Ovary (tissue), 9 donors: ENCODE measurements around the gene CTBP1. TPM values are rescaled to one million over a fixed set of nuclear protein-coding genes. Genes with fewer than 3 reads are reported as not detected.

Experiments used
- DNase-seq, 5 donors: peaks; one replicate each; pipeline ENCODE4 v3.0.0-alpha.2; 2019 to 2020
- H3K27ac ChIP-seq, 2 donors: fragments of 200-600 bp; one replicate each; pipeline versions ENCODE4 v1.5.1 to v1.8.0; 2019 to 2022
- H3K27me3 ChIP-seq: fragments of 200-600 bp; one replicate; pipeline ENCODE4 v1.8.0; 2022
- H3K36me3 ChIP-seq: fragments of 200-600 bp; sonication (generic); one replicate; pipeline ENCODE4 v1.5.1; 2019
- H3K4me1 ChIP-seq: one replicate; pipeline ENCODE4 v1.8.1; 2013; ENCODE audit warnings: mild to moderate bottlenecking, moderate library complexity; ENCODE audit not compliant: insufficient read depth
- H3K4me3 ChIP-seq: fragments of 200-600 bp; sonication (generic); one replicate; pipeline ENCODE4 v1.5.1; 2017
- H3K9me3 ChIP-seq, 2 donors: fragments of 200-600 bp in 1 of 2; sonication (generic) in 1 of 2; one replicate each; pipeline versions ENCODE4 v1.5.1 to v1.8.1; 2013 to 2019; ENCODE audit warnings: mild to moderate bottlenecking in 1 of 2, moderate library complexity in 1 of 2
- EP300 ChIP-seq: sonication (generic); formaldehyde crosslinking; IDR thresholded peaks from one replicate; pipeline ENCODE4 v1.6.1; 2017; ENCODE audit warnings: antibody characterized with exemption
- POLR2A ChIP-seq: fragments of 450-650 bp; IDR thresholded peaks from one replicate; pipeline ENCODE4 v1.6.1; 2017; ENCODE audit warnings: antibody characterized with exemption, mild to moderate bottlenecking, moderate library complexity
- WGBS, 3 donors: extraction: QIAGEN DNeasy Blood & Tissue Kit in 1 of 3; methylation state at CpG; one replicate each; pipeline versions ENCODE4 v1.1.5 to v1.1.7; 2013 to 2017; 5-methylcytosine and 5-hydroxymethylcytosine counted together
- intact Hi-C, 4 donors: fragments of 100-400 bp; cut with DNase I; formaldehyde crosslinking; loops; one replicate each; pipeline versions ENCODE4 v1.11.0 to v1.15.1; 2022 to 2023
- polyA plus RNA-seq, 2 donors: library from polyadenylated mRNA; stranded (reverse); fragments of 200-250 nt in 1 of 2; fragments of 350-450 nt in 1 of 2; fragmentation: Illumina TruSeq in 1 of 2; extraction: RNeasy Lipid Tissue Mini Kit (QIAGEN cat#74804) in 1 of 2; gene quantifications; one replicate each; pipeline ENCODE4 v1.2.3, GENCODE V29; 2013 to 2014
- total RNA-seq, 7 donors: library from RNA; depleted of rRNA in 2 of 7; stranded (reverse); fragments of >200 nt in 2 of 7; fragmentation: NEBNext Ultra II Directional in 3 of 7; extraction: Animal tissue kit (Norgen Biotek cat#: 25700) in 3 of 7; gene quantifications; one replicate each; pipeline versions ENCODE4 v1.1.0 to v1.2.4, GENCODE V29; 2016 to 2023
- TF ChIP-seq, protein P1 (sequence below), 3 donors: fragments of 450-650 bp in 2 of 3; fragments of 200-600 bp in 1 of 3; IDR thresholded peaks; one replicate each; pipeline versions ENCODE4 v1.5.1 to v1.8.0; 2016 to 2022; ENCODE audit warnings: antibody characterized with exemption in 3 of 3, mild to moderate bottlenecking in 1 of 3
- donor health status: DM: no; HTN: no; CAD: no; lungs with moderate emphysema.
- donor health status: DM: no; HTN: no; CAD: no.
- donor health status: Bipolar disorder and iron deficiency.
- donor health status: DM: yes; HTN: yes; CAD: no.
- donor health status: DM: no; HTN: no; CAD: no.
- donor health status: DM: yes; HTN: yes; CAD: no.

Gene CTBP1
- total and polyA plus RNA-seq, 9 donors, result 45.7 to 231 (median 141) TPM

DNA sequence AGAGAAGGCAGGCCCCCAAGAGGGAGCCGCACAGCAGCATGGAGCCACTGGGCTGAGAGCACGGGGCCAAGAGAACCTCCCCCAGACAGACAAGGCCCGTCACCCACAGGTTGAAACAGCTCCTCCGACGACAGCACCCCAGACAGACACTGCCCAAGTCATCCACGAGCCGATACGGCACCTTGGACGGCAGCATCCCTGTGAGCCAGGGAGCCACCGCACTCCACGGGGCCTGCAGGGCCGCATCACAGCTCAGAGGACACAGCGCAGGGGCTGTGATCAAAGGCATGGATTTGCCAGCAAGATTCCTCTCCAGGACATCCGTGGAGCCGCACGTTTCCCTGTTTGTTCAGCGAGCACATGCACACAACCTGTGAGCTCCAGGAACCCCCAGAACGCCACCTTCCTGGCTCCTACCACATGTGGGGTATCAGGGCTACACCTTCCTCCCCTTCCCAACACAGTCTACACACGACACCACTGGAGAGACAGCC lies 3.9 kb downstream of the CTBP1 start:
- TF ChIP-seq EP300 (no peak), POLR2A (no peak)
- TF ChIP-seq, protein P1, sequence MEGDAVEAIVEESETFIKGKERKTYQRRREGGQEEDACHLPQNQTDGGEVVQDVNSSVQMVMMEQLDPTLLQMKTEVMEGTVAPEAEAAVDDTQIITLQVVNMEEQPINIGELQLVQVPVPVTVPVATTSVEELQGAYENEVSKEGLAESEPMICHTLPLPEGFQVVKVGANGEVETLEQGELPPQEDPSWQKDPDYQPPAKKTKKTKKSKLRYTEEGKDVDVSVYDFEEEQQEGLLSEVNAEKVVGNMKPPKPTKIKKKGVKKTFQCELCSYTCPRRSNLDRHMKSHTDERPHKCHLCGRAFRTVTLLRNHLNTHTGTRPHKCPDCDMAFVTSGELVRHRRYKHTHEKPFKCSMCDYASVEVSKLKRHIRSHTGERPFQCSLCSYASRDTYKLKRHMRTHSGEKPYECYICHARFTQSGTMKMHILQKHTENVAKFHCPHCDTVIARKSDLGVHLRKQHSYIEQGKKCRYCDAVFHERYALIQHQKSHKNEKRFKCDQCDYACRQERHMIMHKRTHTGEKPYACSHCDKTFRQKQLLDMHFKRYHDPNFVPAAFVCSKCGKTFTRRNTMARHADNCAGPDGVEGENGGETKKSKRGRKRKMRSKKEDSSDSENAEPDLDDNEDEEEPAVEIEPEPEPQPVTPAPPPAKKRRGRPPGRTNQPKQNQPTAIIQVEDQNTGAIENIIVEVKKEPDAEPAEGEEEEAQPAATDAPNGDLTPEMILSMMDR (IDR thresholded peaks at IDR 0.05), result no peak
- Histone ChIP-seq H3K27ac (no peak overlapping the region), H3K4me1 (peaks cover 41% of the 10 kb centered on the region), H3K4me3 (no peak overlapping the region), H3K27me3 (no peaks in the 10 kb centered on the region), H3K9me3 (no peaks in the 10 kb centered on the region), H3K36me3 (no peaks in the 10 kb centered on the region)
- peak in 2 of 5 donors; percentile 15 to 31 for DNase-seq
- intact Hi-C loops, result loop anchor here (5.0 kb wide), 4 partner anchors 33 to 102 kb away; partner anchors contain the start of genes UVSSA (in 2 of the 4) and SPON2 (in 1 of the 4)
- WGBS, 3 donors, result 63 to 76% (median 72%) methylated on average over 18 to 19 of the region's 19 CpGs

DNA sequence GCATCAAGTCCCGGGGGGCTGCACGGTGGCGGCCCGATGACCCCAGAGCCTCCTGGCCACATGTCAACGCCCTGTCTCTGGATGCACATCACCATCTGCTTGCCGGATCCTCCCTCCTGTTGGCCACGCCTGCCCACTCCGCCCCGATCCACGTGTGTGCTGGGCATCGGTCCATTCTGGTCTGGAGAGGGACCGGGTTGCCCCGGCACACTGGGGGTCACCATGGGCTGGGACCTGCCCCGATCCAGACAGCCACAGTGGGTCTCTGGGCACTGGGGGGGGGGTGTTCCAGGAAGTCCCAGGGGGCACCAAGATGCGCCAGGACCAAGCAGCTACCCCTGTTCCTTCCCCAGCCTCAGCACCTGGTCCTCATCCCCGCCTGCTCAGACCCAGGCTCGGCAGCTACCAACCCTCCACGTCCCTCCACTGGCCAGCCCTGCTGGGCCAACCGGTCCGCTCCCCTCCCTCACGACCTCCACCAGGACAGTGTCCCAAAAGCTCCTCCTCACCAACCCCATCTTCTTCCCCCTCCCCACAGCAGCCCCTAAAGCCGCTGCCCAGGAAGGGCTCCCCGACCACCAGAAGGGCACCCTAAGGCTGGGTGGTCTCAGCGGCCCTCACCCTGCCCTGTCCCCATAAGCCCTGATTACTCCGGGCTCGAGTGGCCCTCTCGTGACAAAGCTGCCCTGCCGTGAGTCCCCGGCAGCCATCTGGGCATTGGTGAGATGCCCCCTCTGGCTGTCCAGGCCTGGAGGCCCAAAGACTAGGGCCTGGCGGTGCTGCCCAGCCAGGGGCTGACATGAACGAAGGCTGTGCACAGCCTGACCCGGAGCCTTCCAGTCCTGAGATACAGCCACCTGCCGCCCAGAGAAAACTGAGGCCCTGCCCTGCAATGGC lies 4.6 kb downstream of the CTBP1 start:
- DNase-seq, result peak; percentile 17 to 51 (median 30)

DNA sequence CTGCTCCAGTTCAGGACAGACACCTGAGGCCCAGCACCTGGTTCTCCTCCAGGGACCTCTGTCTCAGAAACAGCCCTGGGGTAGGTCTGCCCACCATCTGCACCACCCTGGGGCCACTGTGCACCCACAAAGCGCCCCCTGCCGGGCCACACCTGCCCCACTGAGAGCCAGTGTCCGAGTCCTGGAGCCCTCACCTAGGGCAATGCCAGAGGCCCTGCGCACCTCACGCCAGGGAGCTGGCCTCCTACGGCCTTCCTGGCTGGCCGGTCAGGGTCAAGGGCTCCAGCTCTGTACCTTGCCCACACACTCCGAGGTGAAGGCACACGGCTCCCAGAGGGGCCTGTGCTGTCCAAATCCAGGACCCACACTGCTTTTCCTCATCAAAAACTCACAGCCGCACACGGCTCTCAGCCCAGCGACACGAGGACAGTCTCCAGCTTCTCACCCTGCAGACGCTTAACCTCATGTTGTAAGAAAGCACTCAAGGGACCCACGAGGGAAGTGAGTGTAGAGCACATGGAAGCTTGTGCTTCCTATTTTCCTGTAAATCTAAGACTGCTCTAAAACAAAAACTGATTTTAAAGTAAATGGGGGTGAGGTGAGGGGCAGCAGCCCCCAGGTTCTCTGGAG lies 5.4 kb downstream of the CTBP1 start:
- Histone ChIP-seq H3K9me3 (no peaks in the 10 kb centered on the region), H3K4me1 (peaks cover 39% of the 10 kb centered on the region), H3K27ac (no peak overlapping the region), H3K4me3 (no peak overlapping the region), H3K27me3 (no peaks in the 10 kb centered on the region), H3K36me3 (no peaks in the 10 kb centered on the region)
- TF ChIP-seq EP300 (no peak), POLR2A (no peak)
- TF ChIP-seq, protein P1 (IDR thresholded peaks at IDR 0.05), result no peak
- peak in 3 of 5 donors; percentile 5 to 22 (median 18) for DNase-seq
- WGBS, 3 donors, result 64 to 68% (median 65%) methylated on average over 15 of the region's 15 CpGs
- intact Hi-C loops, result no loop called here

More for the DNA sequence above, 4.6 kb downstream of the CTBP1 start:
- no peak overlapping the region for H3K27ac ChIP-seq
- no peak for TF ChIP-seq POLR2A
- 59 to 68% (median 60%) methylated on average over 33 of the region's 33 CpGs for WGBS, 3 donors
- intact Hi-C loops, result no loop called here
- H3K4me1 ChIP-seq, result peaks cover 39% of the 10 kb centered on the region
- H3K9me3 ChIP-seq, result no peaks in the 10 kb centered on the region
- H3K27me3 ChIP-seq, result no peaks in the 10 kb centered on the region
- H3K4me3 ChIP-seq, result no peak overlapping the region
- H3K36me3 ChIP-seq, result no peaks in the 10 kb centered on the region

DNA sequence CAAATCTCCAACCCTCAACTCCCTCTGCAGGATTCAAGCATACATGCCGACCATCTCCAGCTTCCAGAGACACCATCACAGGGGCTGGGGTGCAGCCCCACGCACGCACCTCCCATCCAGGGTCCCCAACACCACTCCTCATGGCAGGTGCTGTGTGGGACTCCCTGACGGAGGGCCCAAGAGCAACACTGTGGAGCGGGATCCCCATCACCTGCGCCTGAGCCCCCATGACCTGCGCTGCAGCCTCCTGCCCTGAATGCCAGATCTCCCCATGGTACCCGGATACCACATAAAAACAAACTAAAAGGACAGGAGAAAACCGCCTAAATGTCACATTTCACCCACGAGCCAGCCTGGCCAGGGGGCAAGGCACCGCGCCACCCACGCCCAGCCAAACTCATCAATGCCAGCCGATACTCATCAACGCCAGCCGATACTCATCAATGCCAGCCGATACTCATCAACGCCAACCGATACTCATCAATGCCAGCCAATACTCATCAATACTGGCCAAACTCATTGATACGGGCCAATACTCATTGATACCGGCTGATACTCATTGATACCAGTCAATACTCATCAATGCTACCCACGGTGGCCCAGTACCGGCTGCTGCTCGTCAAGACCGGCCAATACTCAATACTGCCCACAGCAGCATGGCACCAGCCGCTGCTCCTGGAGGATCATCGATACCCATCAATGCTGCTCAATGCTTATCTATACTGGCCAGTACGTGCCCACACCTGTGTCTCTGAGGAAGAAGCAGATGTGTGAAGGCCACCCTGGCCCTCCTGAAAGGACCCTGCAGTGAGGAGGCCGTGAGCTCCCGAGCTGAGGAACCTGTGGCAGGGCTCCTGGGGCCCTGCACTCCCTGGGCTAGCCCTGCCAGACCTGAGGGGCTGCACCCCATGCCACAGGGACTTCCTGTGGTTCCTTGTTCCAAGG lies 6.2 kb downstream of the CTBP1 start:
- H3K27ac ChIP-seq, result no peak overlapping the region
- intact Hi-C loops, result no loop called here
- no peaks in the 10 kb centered on the region for H3K27me3 ChIP-seq
- H3K9me3 ChIP-seq, result no peaks in the 10 kb centered on the region
- no peaks in the 10 kb centered on the region for H3K36me3 ChIP-seq
- no peak overlapping the region for H3K4me3 ChIP-seq
- peak in 2 of 5 donors; percentile 6 to 15 for DNase-seq
- WGBS, 3 donors, result 90 to 91% (median 91%) methylated on average over 30 of the region's 30 CpGs
- H3K4me1 ChIP-seq, result peaks cover 39% of the 10 kb centered on the region
- TF ChIP-seq, protein P1 (IDR thresholded peaks at IDR 0.05), result no peak
- TF ChIP-seq POLR2A (no peak), EP300 (no peak)
